PC-3 (cell line): ENCODE measurements around the gene SERPINA6. TPM values are rescaled to one million over a fixed set of nuclear protein-coding genes. Genes with fewer than 3 reads are reported as not detected.
"Not testable (repeated sequence)": the region's sequence is repeated elsewhere in the genome, so short reads cannot be mapped to it uniquely, and the experiment has no call there.

ENCODE experiments used
- ATAC-seq: fragments of 200-7000 bp; cut with Tn5 transposase; 2 replicates; pipeline ENCODE4 v1.9.1; 2020; ENCODE audit warnings: mild to moderate bottlenecking, moderate library complexity
- BruUV-seq: library from RNA; stranded (reverse); fragments of 400-500 nt; replicated peaks from 2 replicates; lab custom pipeline; 2021; lab: Mats Ljungman, UMichigan
- CTCF ChIA-PET: fragments of 300-600 bp; sonication (Branson Sonifier 250); formaldehyde crosslinking; loops from one replicate; lab custom pipeline; 2022; ENCODE audit warnings: antibody characterized with exemption; lab: Charles Lee
- POLR2A ChIA-PET: fragments of 300-600 bp; sonication (Branson Sonifier 250); formaldehyde crosslinking; loops from one replicate; lab custom pipeline; 2022; ENCODE audit warnings: antibody characterized with exemption; ENCODE audit not compliant: unreplicated experiment; lab: Charles Lee
- DNase-seq: peaks from one replicate; pipeline ENCODE4 v3.0.0-alpha.2; 2015
- H2AFZ ChIP-seq: fragments of 300-600 bp; sonication (generic); 2 replicates; pipeline ENCODE4 v1.6.0; 2016; ENCODE audit warnings: antibody characterized with exemption, low read length
- H3F3A ChIP-seq: fragments of 300-600 bp; sonication (generic); one replicate; pipeline ENCODE4 v1.6.0; 2017; ENCODE audit warnings: antibody characterized with exemption, low read length, control low read depth, mild to moderate bottlenecking; ENCODE audit not compliant: unreplicated experiment
- H3K27ac ChIP-seq: fragments of 300-600 bp; sonication (generic); 2 replicates; pipeline ENCODE4 v1.5.1; 2016; ENCODE audit warnings: mild to moderate bottlenecking, low read length
- H3K27me3 ChIP-seq: fragments of 300-600 bp; sonication (generic); 2 replicates; pipeline ENCODE4 v1.6.1; 2016; ENCODE audit warnings: low read length, mixed read lengths
- H3K36me3 ChIP-seq: fragments of 300-600 bp; sonication (generic); 2 replicates; pipeline ENCODE4 v1.6.1; 2016; ENCODE audit warnings: low read depth, mixed run types, low read length, mixed read lengths
- H3K4me1 ChIP-seq: fragments of 300-600 bp; sonication (generic); 2 replicates; pipeline ENCODE4 v1.5.1; 2016; ENCODE audit warnings: low read length; ENCODE audit not compliant: insufficient read depth
- H3K4me2 ChIP-seq: fragments of 300-600 bp; sonication (generic); 2 replicates; pipeline ENCODE4 v1.6.0; 2016; ENCODE audit warnings: low read length
- H3K4me3 ChIP-seq: fragments of 300-600 bp; sonication (generic); 2 replicates; pipeline ENCODE4 v1.5.1; 2016; ENCODE audit warnings: mild to moderate bottlenecking, low read length, mixed read lengths
- H3K79me2 ChIP-seq: fragments of 300-600 bp; sonication (generic); 2 replicates; pipeline ENCODE4 v1.6.1; 2017; ENCODE audit warnings: low read length, mixed read lengths
- H3K9ac ChIP-seq: fragments of 300-600 bp; sonication (generic); 2 replicates; pipeline ENCODE4 v1.6.0; 2016; ENCODE audit warnings: mild to moderate bottlenecking, low read length
- H3K9me2 ChIP-seq: fragments of 300-600 bp; sonication (generic); replicated peaks from 2 replicates; pipeline ENCODE4 v1.6.1; 2016; ENCODE audit warnings: mixed run types, low read length, mixed read lengths
- H3K9me3 ChIP-seq: fragments of 300-600 bp; sonication (generic); 2 replicates; pipeline ENCODE4 v1.6.1; 2016; ENCODE audit warnings: low read length, mixed read lengths
- H4K20me1 ChIP-seq: fragments of 300-600 bp; sonication (generic); 2 replicates; pipeline ENCODE4 v1.6.1; 2016; ENCODE audit warnings: low read length, mixed read lengths
- EZH2 ChIP-seq: fragments of 300-600 bp; sonication (generic); IDR thresholded peaks from one replicate; pipeline ENCODE4 v1.6.1; 2017; ENCODE audit warnings: antibody characterized with exemption, mild to moderate bottlenecking, low read length; ENCODE audit not compliant: unreplicated experiment
- EZH2phosphoT487 ChIP-seq: fragments of 300-600 bp; sonication (generic); IDR thresholded peaks from 2 replicates; pipeline ENCODE4 v1.6.1; 2018; ENCODE audit warnings: mild to moderate bottlenecking, antibody characterized with exemption, low read length, borderline replicate concordance
- intact Hi-C: fragments of 100-400 bp; cut with micrococcal nuclease; formaldehyde crosslinking; loops from 2 replicates; pipeline ENCODE4 v1.9.0; 2023
- total RNA-seq: library from RNA; depleted of rRNA; stranded (reverse); fragments of >200 nt; gene quantifications from 2 replicates; pipeline ENCODE4 v1.2.3, GENCODE V29; 2014
- TF ChIP-seq, protein P1 (sequence below): fragments of 300-600 bp; sonication (generic); conservative IDR thresholded peaks from 2 replicates; pipeline ENCODE4 v1.5.1; 2017; ENCODE audit warnings: antibody characterized with exemption, low read depth, mild to moderate bottlenecking, low read length

The SERPINA6 gene
- total RNA-seq, 1 experiment from 2014 or later = not detected

DNA sequence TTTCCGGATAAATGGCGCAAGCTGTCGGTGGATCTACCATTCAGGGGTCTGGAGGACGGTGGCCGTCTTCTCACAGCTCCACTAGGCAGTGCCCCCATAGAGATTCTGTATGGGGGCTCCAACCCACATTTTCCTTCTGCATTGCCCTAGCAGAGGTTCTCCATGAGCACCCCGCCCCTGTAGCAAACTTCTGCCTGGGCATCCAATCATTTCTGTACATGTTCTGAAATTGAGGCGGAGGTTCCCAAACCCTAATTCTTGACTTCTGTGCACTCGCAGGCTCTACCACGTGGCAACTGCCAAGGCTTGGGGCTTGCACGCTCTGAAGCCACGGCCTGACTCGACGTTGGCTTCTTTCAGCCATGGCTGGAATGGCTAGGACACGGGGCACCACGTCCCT lies 25.0 kb downstream of the SERPINA6 start:
- Histone ChIP-seq H3K27me3 (0 out of 2 replicates have a peak, but pooled peaks cover 1% of the 10 kb centered on the region), H3K9ac (no peak overlapping the region), H3K9me3 (no peaks in the 10 kb centered on the region), H3K4me1 (no peaks in the 10 kb centered on the region), H4K20me1 (no peaks in the 10 kb centered on the region), H3K4me3 (no peak overlapping the region), H2AFZ (no peak overlapping the region), H3K9me2 (no peaks in the 10 kb centered on the region), H3F3A (no peaks in the 10 kb centered on the region), H3K4me2 (no peak overlapping the region), H3K79me2 (no peaks in the 10 kb centered on the region), H3K27ac (no peak overlapping the region), H3K36me3 (no peaks in the 10 kb centered on the region)
- intact Hi-C loops = no loop called here
- no TSS peak for BruUV-seq
- TF ChIP-seq EZH2phosphoT487 (no peak), EZH2 (no peak)
- TF ChIP-seq, protein P1, sequence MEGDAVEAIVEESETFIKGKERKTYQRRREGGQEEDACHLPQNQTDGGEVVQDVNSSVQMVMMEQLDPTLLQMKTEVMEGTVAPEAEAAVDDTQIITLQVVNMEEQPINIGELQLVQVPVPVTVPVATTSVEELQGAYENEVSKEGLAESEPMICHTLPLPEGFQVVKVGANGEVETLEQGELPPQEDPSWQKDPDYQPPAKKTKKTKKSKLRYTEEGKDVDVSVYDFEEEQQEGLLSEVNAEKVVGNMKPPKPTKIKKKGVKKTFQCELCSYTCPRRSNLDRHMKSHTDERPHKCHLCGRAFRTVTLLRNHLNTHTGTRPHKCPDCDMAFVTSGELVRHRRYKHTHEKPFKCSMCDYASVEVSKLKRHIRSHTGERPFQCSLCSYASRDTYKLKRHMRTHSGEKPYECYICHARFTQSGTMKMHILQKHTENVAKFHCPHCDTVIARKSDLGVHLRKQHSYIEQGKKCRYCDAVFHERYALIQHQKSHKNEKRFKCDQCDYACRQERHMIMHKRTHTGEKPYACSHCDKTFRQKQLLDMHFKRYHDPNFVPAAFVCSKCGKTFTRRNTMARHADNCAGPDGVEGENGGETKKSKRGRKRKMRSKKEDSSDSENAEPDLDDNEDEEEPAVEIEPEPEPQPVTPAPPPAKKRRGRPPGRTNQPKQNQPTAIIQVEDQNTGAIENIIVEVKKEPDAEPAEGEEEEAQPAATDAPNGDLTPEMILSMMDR = no peak
- ChIA-PET CTCF (no interaction called here), POLR2A (no interaction called here)
- DNase-seq (no peak), ATAC-seq (no peak)

DNA sequence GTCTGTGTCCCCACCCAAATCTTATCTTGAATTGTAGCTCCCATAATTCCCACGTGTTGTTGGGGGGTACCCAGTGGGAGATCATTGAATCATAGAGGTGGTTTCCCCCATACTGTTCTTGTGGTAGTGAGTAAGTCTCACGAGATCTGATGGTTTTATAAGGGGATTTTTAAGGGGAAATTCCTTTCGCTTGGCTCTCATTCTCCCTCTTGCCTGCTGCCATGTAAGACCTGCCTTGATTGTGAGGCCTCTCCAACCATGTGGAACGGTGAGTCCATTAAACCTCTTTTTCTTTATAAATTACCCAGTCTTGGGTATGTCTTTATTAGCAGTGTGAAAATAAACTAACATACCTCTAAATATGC lies 27.0 kb downstream of the SERPINA6 start:
- CTCF ChIA-PET = not testable (repeated sequence)

DNA sequence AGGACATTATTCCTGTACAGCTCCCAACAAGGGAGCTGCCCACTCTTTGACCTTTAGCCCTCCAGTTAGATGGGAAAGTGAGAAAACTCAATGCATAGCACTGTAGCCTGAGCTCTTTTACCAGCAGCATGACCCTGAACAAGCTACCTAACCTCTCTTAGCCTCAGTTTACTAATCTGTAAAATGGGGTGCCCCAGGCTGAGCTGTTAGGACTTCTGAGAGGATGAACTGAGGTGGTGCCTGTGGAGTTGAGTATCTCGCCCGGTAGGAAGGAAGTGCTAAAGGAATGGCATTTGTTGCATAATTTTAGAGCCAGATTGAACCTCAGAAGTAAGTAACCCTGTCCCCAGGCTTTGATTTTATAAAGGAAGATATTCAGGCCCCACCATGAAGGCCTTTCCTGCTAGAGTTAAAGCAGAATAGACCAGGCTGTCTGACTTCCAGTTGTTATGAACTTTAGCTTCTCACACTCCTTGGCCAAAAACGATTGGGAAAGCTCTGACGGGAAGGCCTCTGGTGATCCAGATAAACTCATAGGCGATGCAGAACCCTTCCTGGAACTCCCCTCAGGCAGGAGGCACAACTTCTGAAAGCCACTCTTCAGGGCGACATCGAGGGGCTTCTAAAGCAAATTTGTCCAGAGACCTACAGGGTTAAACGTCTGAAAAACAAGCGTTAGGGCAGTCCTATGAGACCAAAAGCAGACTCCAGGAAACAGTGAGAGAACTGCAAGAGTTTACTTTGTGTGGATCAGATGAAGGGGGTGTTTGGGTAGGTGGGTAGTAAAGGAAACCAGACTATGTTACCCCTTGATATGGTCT lies 27.6 kb downstream of the SERPINA6 start:
- Histone ChIP-seq H3K4me1 (no peaks in the 10 kb centered on the region), H3K27me3 (0 out of 2 replicates have a peak, but pooled peaks cover 16% of the 10 kb centered on the region), H4K20me1 (no peaks in the 10 kb centered on the region), H2AFZ (no peak overlapping the region), H3K9me2 (no peaks in the 10 kb centered on the region), H3K4me3 (no peak overlapping the region), H3K79me2 (no peaks in the 10 kb centered on the region), H3K27ac (no peak overlapping the region), H3K4me2 (no peak overlapping the region), H3K9ac (no peak overlapping the region), H3K36me3 (no peaks in the 10 kb centered on the region), H3K9me3 (no peaks in the 10 kb centered on the region), H3F3A (no peaks in the 10 kb centered on the region)
- CTCF ChIA-PET = no interaction called here
- intact Hi-C loops = no loop called here
- TF ChIP-seq, protein P1 = no peak
- TF ChIP-seq EZH2phosphoT487 (no peak), EZH2 (no peak)
- no peak for DNase-seq
- POLR2A ChIA-PET = no interaction called here
- ATAC-seq = no peak
- no TSS peak for BruUV-seq

More for the DNA sequence above, 27.0 kb downstream of the SERPINA6 start:
- H4K20me1 ChIP-seq, intact Hi-C loops, H3K4me1 ChIP-seq, POLR2A ChIA-PET, H3K9me3 ChIP-seq, ATAC-seq, H3K27ac ChIP-seq, DNase-seq, H3K4me2 ChIP-seq, H3K79me2 ChIP-seq, H3K9ac ChIP-seq, H2AFZ ChIP-seq, BruUV-seq, H3K4me3 ChIP-seq, H3K36me3 ChIP-seq, H3F3A ChIP-seq, H3K9me2 ChIP-seq: not testable (repeated sequence)
- H3K27me3 ChIP-seq = 0 out of 2 replicates have a peak, but pooled peaks cover 16% of the 10 kb centered on the region
